GM18526 (cell line): Measurements from ENCODE around the gene FYTTD1.

ENCODE experiments used
- POLR2A ChIP-seq: IDR thresholded peaks from 3 replicates; pipeline ENCODE4 v1.6.1; 2011; ENCODE audit not compliant: insufficient read length; ENCODE audit errors: extremely low read depth

The FYTTD1 gene

DNA sequence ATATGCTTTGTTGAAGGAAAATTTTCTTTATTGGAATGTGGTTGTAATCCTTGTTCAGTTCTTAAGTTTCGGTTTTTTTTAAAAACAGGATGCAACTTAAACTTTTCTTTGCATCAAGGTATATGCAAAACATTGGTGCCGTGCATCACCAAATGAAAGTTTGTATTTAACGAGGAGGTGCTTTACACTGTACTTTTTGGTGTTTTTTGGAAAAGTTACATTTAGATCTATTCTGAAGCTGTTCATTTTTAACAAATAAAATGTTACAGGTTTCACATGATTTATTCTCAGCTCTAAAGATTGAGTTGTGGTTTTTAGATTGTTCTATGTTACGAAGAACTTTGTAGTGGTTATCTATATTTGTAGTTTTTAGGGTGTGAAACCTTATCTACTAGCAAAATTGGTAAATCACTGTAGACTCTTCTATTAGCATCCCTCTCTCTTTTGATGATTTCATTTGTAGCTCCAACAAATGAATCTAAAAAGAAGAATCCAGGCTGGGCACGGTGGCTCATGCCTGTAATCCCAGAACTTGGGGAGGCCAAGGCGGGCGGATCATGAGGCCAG, 34.4 kb downstream of the FYTTD1 start:
- TF ChIP-seq POLR2A = no peak

DNA sequence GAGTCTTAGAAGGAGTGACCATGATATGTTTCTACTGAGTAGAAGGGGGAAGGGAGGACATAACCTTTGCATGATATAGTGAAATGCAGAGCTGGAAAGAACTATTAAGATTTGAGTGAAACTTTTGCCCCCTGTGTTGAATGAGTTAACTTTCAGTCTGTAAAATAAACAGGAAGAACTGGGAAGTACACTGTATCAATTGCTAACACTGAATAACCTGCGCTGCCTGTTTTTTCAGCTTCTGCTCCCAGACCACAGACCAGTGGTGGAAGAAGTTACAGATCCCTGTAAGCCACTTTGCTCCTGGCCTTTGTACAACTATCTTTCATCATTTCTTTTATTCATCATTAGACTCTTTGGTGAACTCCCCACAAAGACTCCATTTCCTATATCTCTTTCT, 37.7 kb downstream of the FYTTD1 start:
- TF ChIP-seq POLR2A = no peak

DNA sequence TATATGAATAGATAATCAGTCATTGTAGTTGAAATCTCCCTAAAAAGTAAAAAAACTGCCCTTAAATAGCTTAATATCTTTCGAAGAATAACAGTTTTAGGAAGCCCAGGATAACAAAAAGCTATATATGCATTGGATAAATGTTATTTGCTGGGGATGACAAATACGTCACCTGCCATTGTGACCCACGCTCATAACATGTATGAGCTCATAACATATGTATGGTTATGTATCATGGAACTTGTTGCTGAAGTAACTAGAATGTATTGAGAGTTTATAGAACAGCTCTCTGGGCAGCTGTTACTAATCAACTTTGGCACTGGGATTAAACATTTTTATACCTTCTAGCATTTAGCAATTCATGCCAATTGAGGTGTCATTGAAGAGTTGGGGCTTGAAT, 39.6 kb downstream of the FYTTD1 start:
- no peak for TF ChIP-seq POLR2A

DNA sequence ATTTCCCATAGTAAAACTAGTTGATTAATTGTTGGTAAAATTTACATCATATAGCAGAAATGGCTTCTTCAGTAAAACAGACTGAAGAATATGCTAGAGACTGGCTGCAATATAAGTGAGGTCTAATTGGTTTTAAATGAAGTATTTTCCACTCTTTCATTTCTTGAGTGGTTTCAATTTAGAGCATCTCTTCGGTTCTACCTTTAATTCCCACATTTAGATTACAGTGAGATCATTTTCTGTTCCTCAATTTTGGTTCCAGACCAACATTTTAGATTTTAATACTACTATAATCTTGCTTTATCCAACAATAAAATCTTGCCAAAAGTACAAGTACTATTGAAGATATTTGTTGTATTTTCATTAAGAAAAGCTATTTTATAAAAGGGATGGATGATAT, 40.4 kb downstream of the FYTTD1 start:
- TF ChIP-seq POLR2A = no peak

DNA sequence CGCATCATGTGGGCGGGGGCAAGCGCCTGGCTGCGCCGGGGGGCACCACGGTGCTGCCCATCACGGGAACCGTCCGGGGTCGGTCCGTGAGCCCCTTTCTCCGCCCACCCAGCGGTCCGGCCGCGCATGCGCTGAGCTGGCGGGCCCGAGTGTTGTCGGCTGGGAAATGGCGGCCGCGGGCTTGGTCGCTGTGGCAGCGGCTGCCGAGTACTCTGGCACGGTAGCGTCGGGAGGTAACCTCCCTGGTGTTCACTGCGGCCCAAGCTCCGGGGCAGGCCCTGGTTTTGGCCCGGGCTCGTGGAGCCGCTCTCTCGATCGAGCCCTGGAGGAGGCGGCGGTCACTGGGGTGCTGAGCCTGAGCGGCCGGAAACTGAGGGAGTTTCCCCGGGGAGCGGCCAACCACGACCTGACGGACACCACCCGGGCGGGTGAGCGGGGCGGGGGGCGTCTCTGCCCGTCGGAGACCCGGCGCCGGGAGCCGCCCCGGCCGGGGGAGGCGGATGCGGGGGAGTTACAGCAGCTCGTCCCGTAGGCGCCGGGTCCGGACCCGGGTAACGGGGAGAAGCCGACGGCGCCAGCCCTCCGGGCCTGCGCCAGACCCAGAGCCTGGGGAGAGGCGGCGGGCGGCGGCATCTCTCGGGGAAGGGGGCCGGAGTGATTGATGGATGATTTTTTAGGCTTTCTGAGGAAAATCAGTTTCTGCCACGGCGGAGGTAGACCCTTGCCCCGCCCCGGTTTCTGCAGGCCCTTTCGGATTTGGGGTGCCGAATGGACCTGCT, 41.6 kb downstream of the FYTTD1 start, which contains the start of gene LRCH3:
Gene LRCH3 (plus strand): TSS at position 142 of the 779 bp plus-strand sequence. CDS start 25 bp downstream, at position 167.
- peak; percentile 97 for TF ChIP-seq POLR2A

DNA sequence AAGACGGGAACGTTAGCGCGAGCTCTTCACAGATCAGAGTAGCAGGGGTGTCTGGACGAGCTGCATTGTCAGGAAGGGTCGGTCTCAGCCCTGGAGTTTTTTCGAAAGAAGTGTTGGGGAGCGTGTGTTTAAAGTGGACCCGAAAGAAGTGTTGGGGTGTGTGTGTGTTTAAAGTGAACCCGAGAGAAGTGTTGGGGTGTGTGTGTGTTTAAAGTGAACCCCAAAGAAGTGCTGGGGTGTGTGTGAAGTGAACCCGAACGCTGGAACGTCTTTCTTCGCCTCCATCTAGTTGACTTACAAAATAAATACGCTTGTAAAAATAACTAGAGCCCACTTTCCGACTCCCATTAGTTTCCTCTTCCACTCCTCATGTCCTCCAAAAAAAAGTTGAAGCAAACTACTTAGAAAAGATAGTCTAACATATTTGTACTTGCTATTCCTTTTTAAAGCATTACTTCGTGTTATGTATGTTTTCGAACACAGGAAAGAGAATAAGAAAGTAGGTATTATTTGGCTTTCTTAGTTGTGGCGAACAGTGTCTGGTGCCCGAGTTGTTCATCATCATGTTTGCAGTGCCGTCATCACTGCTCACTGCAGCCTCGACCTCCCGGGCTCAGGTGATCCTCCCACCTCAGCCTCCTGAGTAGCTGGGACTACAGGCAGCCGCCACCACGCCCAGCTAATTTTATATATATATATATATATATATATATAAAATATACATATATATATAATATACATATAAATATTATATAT, 42.4 kb downstream of the FYTTD1 start:
- no peak for TF ChIP-seq POLR2A

DNA sequence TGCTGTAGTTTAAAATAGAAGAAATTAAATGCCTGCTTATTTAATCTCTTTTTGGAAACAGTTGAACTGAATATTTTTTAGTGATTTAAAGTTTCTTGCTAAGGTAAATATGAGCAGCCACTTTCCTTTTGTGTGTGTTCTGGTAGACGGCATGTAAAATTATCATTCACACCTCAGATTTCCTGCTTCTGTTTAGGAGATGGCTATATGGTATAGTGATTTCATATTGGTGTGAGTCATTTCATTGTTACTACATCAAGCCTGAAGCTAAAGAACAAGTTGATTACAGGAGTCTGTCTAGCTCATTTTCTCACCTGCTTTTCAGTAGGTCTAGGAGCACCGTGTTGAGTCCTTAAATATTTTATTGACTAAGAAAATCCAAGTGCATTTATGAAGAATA, 43.6 kb downstream of the FYTTD1 start:
- TF ChIP-seq POLR2A = no peak

DNA sequence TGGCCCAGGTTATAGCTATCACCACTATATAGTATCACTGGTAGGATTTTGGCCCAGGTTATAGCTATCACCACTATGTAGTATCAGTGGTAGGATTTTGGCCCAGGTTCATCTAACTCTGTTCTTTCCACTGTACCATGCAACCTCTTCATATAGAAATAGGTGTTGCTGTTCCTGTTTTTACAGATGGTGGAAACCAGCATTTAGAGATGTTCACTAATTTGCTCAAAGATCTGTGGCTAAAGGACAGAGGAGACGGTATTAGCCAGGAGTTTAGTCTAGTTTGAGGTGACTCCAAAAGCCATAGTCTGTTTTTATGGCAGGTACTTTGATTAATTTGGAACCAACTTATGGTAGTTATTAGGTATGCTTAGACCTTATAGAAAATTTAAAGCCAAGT, 44.4 kb downstream of the FYTTD1 start:
- no peak for TF ChIP-seq POLR2A

DNA sequence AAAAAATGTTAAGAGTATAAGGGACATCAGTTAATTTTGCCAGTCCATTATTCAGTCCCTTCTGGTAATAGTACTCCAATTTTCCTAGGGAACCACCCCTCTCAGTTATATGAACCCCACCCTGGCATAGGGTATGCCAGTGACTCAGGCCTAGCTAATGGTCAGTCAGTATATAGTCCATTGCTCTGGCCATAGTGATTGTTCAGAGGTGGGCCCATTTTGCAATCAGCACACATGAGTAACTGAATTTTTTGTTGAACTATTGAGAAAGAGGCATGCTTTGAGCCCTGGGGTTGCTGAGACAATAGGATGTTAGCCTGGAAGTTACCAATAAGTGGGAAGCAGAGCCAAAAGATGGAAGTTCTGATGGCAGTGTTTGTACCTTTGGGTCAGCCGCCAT, 45.5 kb downstream of the FYTTD1 start:
- no peak for TF ChIP-seq POLR2A

DNA sequence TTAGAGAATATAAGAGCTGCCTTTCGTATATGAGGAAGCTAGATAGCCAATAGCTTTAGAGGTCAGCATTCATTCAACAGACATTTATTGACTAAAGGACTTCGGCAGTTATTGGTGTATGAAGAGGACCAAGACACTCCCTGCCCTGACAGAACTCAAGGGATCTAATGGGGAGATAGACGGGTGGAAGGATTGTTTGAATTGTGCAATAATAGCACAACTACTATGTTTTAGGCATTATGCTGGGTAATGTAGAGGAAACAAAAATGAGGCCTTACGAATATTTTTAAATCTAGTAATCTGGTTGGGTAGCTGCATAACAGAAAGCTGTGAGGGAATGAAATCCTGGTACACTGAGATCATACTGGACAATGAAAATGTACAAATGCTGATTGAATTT, 46.4 kb downstream of the FYTTD1 start:
- no peak for TF ChIP-seq POLR2A

DNA sequence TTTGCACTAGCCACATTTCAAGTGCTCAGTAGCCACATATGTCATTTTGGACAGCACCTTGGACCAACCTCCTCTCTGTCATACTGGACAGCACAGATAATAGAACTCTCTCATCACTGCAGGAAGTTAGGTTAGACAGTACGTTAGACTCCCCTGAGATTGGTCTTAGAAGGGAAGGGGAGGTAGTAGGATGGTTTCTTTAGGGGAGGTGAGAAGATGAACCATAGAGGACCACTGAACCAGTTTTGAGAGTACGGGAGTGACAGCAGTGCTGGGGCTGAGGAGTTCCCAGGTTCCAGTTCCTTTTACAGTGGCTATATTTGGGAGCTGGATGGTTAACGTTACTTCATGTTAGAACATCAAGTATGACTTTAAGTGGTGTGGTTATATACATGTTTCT, 49.2 kb downstream of the FYTTD1 start:
- no peak for TF ChIP-seq POLR2A

DNA sequence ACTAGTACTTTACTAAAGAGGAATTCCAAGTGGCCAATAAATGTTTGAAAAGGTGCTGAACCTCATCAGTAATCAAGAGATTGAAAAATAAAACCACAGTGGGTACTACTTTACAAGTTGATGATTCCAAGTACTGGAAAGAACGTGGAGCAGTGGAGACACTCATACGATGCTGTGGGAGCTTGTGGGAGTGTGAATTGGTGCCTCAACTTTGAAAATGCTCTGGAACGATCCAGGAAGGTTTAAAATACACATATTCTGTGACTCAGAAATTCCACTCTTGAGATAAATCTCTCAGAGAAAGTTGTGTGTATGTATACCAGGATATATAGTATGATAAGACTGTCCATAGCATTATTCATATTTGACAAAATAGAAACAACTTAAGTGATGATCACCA, 50.7 kb downstream of the FYTTD1 start:
- TF ChIP-seq POLR2A = no peak

DNA sequence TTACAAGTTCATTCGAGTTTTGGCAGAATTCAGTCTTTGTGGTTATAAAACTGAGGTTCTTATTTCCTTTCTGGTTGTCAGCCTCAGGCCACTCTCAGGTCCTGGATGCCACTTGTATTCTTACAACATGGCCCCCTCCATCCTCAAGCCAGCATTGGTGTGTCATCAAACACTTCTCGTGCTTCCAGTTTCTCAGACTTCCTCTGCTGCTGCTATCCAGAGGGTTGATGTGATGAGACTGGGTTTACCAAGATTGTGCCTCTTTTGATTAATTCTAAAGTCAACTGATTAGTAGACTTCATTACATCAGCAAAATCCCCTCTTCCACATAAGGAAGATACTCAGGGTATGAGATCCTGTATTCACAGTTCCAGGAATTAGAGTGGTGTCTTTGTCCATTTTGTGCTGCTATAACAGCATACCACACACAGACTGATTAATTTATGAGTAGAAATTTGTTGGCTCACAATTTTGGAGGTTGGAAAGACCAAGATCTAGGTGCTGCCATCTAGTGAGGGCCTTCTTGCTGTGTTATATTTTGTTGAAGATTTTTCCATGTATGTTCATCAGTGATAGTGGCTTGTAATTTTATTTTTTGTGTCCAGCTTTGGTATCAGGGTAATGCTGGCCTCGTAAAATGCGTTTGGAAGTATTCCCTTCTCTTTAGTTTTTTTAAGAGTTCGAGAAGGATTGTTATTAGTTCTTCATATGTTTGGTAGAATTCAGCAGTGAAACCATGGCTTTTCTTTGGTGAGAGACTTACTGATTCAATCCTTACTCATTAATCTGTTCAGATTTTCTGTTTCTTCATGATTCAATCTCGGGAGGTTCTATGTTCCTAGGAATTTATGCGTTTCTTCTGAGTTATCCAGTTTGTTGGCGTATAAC, 52.5 kb downstream of the FYTTD1 start:
- TF ChIP-seq POLR2A = no peak

DNA sequence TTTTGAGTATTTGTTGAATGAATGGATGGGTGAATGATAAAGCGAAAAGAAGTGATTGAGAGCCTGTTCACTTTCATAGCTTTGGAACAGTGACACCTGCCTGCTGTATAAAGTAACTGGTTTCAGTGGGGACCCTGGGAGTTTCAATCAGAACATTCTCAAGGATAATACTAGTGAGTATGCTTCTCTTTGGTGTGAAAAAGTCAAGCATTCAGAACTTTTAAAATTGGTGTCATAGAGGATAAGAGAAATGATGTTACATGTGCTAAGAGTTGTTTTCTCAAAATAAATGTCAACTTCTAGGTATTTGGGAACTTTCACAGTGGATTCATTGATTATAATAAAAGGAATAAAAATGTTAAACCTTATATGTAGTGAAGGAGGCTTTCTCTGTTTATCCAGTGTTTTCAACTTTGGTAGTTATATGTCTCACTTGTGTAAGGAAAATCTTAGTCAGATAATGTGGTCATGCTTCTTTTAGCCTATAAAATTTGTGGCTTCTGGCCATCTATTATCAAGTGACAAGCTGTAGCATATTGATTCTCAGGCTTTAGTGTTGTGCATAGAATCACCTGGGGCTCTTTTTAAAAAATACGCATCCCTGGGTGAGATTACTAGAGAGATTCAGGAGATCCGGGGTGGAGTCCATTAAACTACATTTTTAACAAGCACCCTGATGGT, 53.2 kb downstream of the FYTTD1 start:
- no peak for TF ChIP-seq POLR2A

DNA sequence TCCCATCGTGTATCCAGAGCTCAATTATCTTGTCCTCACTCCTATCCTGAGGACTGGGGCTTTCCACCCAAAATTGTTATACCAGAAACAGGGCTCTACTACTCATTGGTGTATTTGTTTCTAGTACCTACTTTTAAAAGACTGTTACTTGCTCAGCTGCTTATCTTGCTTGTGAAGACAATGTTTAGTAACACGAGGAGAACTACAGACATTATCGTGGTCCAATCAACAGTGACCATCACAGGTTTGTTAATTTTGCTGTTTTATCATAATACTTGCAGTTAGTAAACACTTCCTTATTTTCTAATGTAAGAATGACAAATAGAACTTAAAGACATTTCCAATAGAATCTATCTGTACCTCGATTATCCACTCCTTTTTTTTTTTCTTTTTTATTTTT, 54.8 kb downstream of the FYTTD1 start:
- no peak for TF ChIP-seq POLR2A
